Brain pericyte (primary cell): ENCODE measurements around the gene LRRC27.

Experiments
- DNase-seq: peaks from one replicate; pipeline ENCODE4 v3.0.0-alpha.2; 2012; ENCODE audit warnings: low read depth, low spot score

The LRRC27 gene

GRCh38 chr10:132390170-132390920, 58.4 kb downstream of the LRRC27 start:
- DNase-seq, result no peak

GRCh38 chr10:132390921-132391675, 59.1 kb downstream of the LRRC27 start:
- DNase-seq, result no peak

- no peak for DNase-seq
Observed at GRCh38 chr10:132391676-132392020, 59.7 kb downstream of the LRRC27 start.

GRCh38 chr10:132392184-132392800, 60.3 kb downstream of the LRRC27 start:
- no peak for DNase-seq

GRCh38 chr10:132392811-132393694, 61.1 kb downstream of the LRRC27 start:
- no peak for DNase-seq

- DNase-seq, result no peak
Observed at GRCh38 chr10:132393695-132394181, 61.7 kb downstream of the LRRC27 start.

GRCh38 chr10:132394201-132394811, 62.3 kb downstream of the LRRC27 start:
- no peak for DNase-seq

GRCh38 chr10:132394936-132395703, 63.1 kb downstream of the LRRC27 start:
- no peak for DNase-seq

GRCh38 chr10:132395704-132396493, 63.9 kb downstream of the LRRC27 start:
- DNase-seq, result no peak

GRCh38 chr10:132396494-132397035, 64.6 kb downstream of the LRRC27 start:
- DNase-seq, result no peak

- no peak for DNase-seq
Observed at GRCh38 chr10:132397036-132397541, 65.1 kb downstream of the LRRC27 start, which contains the start of gene PWWP2B. Gene PWWP2B (plus strand): TSS chr10:132397200. CDS start chr10:132397227, 27 bp downstream.

- no peak for DNase-seq
Observed at GRCh38 chr10:132397671-132398565, 65.9 kb downstream of the LRRC27 start.

- DNase-seq, result no peak
Observed at GRCh38 chr10:132398566-132398991, 66.6 kb downstream of the LRRC27 start.

GRCh38 chr10:132399117-132400035, 67.4 kb downstream of the LRRC27 start:
- DNase-seq, result no peak

- no peak for DNase-seq
Observed at GRCh38 chr10:132400041-132400546, 68.1 kb downstream of the LRRC27 start.

GRCh38 chr10:132400547-132401151, 68.7 kb downstream of the LRRC27 start:
- DNase-seq, result no peak
